ENCODE data around the gene USP17L13. TPM values are rescaled to one million over a fixed set of nuclear protein-coding genes. Genes with fewer than 3 reads are reported as not detected.
"Not testable (repeated sequence)": the region's sequence is repeated elsewhere in the genome, so short reads cannot be mapped to it uniquely, and the experiment has no call there.

Gene USP17L13, protein sequence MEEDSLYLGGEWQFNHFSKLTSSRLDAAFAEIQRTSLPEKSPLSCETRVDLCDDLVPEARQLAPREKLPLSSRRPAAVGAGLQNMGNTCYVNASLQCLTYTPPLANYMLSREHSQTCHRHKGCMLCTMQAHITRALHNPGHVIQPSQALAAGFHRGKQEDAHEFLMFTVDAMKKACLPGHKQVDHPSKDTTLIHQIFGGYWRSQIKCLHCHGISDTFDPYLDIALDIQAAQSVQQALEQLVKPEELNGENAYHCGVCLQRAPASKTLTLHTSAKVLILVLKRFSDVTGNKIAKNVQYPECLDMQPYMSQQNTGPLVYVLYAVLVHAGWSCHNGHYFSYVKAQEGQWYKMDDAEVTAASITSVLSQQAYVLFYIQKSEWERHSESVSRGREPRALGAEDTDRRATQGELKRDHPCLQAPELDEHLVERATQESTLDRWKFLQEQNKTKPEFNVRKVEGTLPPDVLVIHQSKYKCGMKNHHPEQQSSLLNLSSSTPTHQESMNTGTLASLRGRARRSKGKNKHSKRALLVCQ
- not detected for polyA plus RNA-seq

GRCh38 chr4:9224596-9224995, at the start of gene USP17L13:
USP17L13 (plus strand) TSS chr4:9224896; CDS start chr4:9224896, 0 bp downstream.
- H3K27me3 Mint-ChIP-seq (ENCODE audit: low read depth in 3 of 3); H3K36me3 Mint-ChIP-seq; H3K4me3 Mint-ChIP-seq; H3K27ac Mint-ChIP-seq; DNase-seq; H3K4me1 Mint-ChIP-seq; H3K9me3 Mint-ChIP-seq: not testable (repeated sequence)

DNA sequence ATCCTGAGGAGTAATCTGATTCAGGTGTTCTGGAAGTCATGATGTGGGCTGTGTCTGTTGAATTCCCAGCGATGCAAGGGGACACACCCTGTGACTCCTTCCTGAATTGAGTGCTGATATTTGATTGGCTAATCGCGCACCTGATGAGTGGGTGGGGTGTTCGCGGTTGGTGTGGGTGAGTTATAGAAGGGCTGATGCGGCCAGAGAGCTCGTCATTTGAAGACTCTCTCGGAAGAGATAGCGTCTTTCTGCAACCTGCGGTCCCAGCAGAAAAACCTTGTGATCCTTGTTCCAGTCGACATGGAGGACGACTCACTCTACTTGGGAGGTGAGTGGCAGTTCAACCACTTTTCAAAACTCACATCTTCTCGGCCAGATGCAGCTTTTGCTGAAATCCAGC, 14.3 kb upstream of the USP17L13 start, which contains the start of gene USP17L10:
USP17L10 (plus strand) TSS at position 301 of the 400 bp plus-strand sequence; CDS start at position 301, 0 bp downstream.
- not testable (repeated sequence) for H3K27me3 Mint-ChIP-seq (ENCODE audit: low read depth in 3 of 3); H3K4me1 Mint-ChIP-seq; H3K4me3 Mint-ChIP-seq; H3K36me3 Mint-ChIP-seq; H3K9me3 Mint-ChIP-seq; DNase-seq; H3K27ac Mint-ChIP-seq

DNA sequence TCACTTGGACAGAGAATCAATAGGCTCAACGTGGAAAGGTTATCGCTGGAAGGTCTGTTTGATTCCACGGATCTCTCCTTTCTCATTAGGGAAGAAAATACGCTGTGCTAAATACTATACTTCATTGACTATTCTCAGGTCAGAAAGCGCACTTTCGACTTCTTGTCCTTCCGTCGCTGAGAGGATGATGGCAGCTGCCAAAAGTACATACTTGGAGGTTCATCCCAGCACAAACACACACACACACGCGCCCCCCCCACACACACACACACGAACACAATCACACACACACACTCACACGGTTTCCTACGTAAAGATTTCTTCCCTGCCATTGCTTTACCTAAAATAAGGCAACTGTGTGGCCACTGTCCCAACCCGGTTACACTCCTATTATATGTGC, 10.0 kb upstream of the USP17L13 start:
- not testable (repeated sequence) for H3K36me3 Mint-ChIP-seq; H3K4me1 Mint-ChIP-seq; H3K4me3 Mint-ChIP-seq; H3K27me3 Mint-ChIP-seq (ENCODE audit: low read depth in 3 of 3); H3K27ac Mint-ChIP-seq; H3K9me3 Mint-ChIP-seq; DNase-seq

DNA sequence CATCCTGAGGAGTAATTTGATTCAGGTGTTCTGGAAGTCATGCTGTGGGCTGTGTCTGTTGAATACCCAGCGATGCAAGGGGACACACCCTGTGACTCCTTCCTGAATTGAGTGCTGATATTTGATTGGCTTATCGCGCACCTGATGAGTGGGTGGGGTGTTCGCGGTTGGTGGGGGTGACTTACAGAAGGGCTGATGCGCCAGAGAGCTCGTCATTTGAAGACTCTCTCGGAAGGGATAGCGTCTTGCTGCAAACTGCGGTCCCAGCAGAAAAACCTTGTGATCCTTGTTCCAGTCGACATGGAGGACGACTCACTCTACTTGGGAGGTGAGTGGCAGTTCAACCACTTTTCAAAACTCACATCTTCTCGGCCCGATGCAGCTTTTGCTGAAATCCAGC, 9.6 kb upstream of the USP17L13 start, which contains the start of gene USP17L11:
USP17L11 (plus strand) TSS at position 301 of the 400 bp plus-strand sequence; CDS start at position 301, 0 bp downstream.
- not testable (repeated sequence) for H3K4me3 Mint-ChIP-seq; H3K4me1 Mint-ChIP-seq; DNase-seq; H3K36me3 Mint-ChIP-seq; H3K27ac Mint-ChIP-seq; H3K9me3 Mint-ChIP-seq; H3K27me3 Mint-ChIP-seq (ENCODE audit: low read depth in 3 of 3)

DNA sequence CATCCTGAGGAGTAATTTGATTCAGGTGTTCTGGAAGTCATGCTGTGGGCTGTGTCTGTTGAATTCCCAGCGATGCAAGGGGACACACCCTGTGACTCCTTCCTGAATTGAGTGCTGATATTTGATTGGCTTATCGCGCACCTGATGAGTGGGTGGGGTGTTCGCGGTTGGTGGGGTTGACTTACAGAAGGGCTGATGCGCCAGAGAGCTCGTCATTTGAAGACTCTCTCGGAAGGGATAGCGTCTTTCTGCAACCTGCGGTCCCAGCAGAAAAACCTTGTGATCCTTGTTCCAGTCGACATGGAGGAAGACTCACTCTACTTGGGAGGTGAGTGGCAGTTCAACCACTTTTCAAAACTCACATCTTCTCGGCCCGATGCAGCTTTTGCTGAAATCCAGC, 4.8 kb upstream of the USP17L13 start, which contains the start of gene USP17L12:
USP17L12 (plus strand) TSS at position 301 of the 400 bp plus-strand sequence; CDS start at position 301, 0 bp downstream.
- H3K9me3 Mint-ChIP-seq; H3K27me3 Mint-ChIP-seq (ENCODE audit: low read depth in 3 of 3); DNase-seq; H3K27ac Mint-ChIP-seq; H3K36me3 Mint-ChIP-seq; H3K4me3 Mint-ChIP-seq; H3K4me1 Mint-ChIP-seq: not testable (repeated sequence)

GRCh38 chr4:9230249-9230648, 5.6 kb downstream of the USP17L13 start:
- H3K4me3 Mint-ChIP-seq; H3K27me3 Mint-ChIP-seq (ENCODE audit: low read depth in 3 of 3); H3K36me3 Mint-ChIP-seq; H3K9me3 Mint-ChIP-seq; H3K4me1 Mint-ChIP-seq; DNase-seq; H3K27ac Mint-ChIP-seq: not testable (repeated sequence)

GRCh38 chr4:9234085-9234484, 9.4 kb downstream of the USP17L13 start, which contains the start of gene USP17L15:
USP17L15 (plus strand) TSS chr4:9234385; CDS start chr4:9234385, 0 bp downstream.
- H3K27ac Mint-ChIP-seq; H3K27me3 Mint-ChIP-seq (ENCODE audit: low read depth in 3 of 3); H3K4me1 Mint-ChIP-seq; H3K4me3 Mint-ChIP-seq; H3K36me3 Mint-ChIP-seq; H3K9me3 Mint-ChIP-seq; DNase-seq: not testable (repeated sequence)

DNA sequence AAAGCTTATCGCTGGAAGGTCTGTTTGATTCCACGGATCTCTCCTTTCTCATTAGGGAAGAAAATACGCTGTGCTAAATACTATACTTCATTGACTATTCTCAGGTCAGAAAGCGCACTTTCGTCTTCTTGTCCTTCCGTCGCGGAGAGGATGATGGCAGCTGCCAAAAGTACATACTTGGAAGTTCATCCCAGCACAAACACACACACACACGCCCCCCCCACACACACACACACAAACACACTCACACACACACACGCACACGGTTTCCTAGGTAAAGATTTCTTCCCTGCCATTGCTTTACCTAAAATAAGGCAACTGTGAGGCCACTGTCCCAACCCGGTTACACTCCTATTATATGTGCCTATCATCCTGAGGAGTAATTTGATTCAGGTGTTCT, 13.8 kb downstream of the USP17L13 start:
- H3K36me3 Mint-ChIP-seq; H3K9me3 Mint-ChIP-seq; DNase-seq; H3K27ac Mint-ChIP-seq; H3K27me3 Mint-ChIP-seq (ENCODE audit: low read depth in 3 of 3); H3K4me1 Mint-ChIP-seq; H3K4me3 Mint-ChIP-seq: not testable (repeated sequence)

DNA sequence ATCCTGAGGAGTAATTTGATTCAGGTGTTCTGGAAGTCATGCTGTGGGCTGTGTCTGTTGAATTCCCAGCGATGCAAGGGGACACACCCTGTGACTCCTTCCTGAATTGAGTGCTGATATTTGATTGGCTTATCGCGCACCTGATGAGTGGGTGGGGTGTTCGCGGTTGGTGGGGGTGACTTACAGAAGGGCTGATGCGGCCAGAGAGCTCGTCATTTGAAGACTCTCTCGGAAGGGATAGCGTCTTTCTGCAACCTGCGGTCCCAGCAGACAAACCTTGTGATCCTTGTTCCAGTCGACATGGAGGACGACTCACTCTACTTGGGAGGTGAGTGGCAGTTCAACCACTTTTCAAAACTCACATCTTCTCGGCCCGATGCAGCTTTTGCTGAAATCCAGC, 18.9 kb downstream of the USP17L13 start, which contains the start of gene USP17L17:
USP17L17 (plus strand) TSS at position 301 of the 400 bp plus-strand sequence; CDS start at position 301, 0 bp downstream.
- DNase-seq; H3K4me3 Mint-ChIP-seq; H3K27ac Mint-ChIP-seq; H3K27me3 Mint-ChIP-seq (ENCODE audit: low read depth in 3 of 3); H3K9me3 Mint-ChIP-seq; H3K4me1 Mint-ChIP-seq; H3K36me3 Mint-ChIP-seq: not testable (repeated sequence)

- H3K4me3 Mint-ChIP-seq; H3K27me3 Mint-ChIP-seq (ENCODE audit: low read depth in 3 of 3); H3K36me3 Mint-ChIP-seq; H3K27ac Mint-ChIP-seq; H3K9me3 Mint-ChIP-seq; H3K4me1 Mint-ChIP-seq; DNase-seq: not testable (repeated sequence)
Observed at GRCh38 chr4:9247953-9248680, 23.4 kb downstream of the USP17L13 start, which contains the start of gene USP17L18. USP17L18 (plus strand) TSS chr4:9248630; CDS start chr4:9248630, 0 bp downstream.

DNA sequence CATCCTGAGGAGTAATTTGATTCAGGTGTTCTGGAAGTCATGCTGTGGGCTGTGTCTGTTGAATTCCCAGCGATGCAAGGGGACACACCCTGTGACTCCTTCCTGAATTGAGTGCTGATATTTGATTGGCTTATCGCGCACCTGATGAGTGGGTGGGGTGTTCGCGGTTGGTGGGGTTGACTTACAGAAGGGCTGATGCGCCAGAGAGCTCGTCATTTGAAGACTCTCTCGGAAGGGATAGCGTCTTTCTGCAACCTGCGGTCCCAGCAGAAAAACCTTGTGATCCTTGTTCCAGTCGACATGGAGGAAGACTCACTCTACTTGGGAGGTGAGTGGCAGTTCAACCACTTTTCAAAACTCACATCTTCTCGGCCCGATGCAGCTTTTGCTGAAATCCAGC, 28.4 kb downstream of the USP17L13 start, which contains the start of gene USP17L19:
USP17L19 (plus strand) TSS at position 301 of the 400 bp plus-strand sequence; CDS start at position 301, 0 bp downstream.
- H3K36me3 Mint-ChIP-seq; H3K4me3 Mint-ChIP-seq; H3K27me3 Mint-ChIP-seq (ENCODE audit: low read depth in 3 of 3); DNase-seq; H3K27ac Mint-ChIP-seq; H3K9me3 Mint-ChIP-seq; H3K4me1 Mint-ChIP-seq: not testable (repeated sequence)

- H3K27me3 Mint-ChIP-seq (ENCODE audit: low read depth in 3 of 3) = not testable (repeated sequence)
Observed at GRCh38 chr4:9257824-9258223, 33.1 kb downstream of the USP17L13 start, which contains the start of gene USP17L20. USP17L20 (plus strand) TSS chr4:9258124; CDS start chr4:9258124, 0 bp downstream.

DNA sequence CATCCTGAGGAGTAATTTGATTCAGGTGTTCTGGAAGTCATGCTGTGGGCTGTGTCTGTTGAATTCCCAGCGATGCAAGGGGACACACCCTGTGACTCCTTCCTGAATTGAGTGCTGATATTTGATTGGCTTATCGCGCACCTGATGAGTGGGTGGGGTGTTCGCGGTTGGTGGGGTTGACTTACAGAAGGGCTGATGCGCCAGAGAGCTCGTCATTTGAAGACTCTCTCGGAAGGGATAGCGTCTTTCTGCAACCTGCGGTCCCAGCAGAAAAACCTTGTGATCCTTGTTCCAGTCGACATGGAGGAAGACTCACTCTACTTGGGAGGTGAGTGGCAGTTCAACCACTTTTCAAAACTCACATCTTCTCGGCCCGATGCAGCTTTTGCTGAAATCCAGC, 37.9 kb downstream of the USP17L13 start, which contains the start of gene USP17L21:
USP17L21 (plus strand) TSS at position 301 of the 400 bp plus-strand sequence; CDS start at position 301, 0 bp downstream.
- not testable (repeated sequence) for H3K27ac Mint-ChIP-seq; H3K36me3 Mint-ChIP-seq; H3K27me3 Mint-ChIP-seq (ENCODE audit: low read depth in 3 of 3); H3K4me1 Mint-ChIP-seq; DNase-seq; H3K4me3 Mint-ChIP-seq; H3K9me3 Mint-ChIP-seq

More at GRCh38 chr4:9257824-9258223, 33.1 kb downstream of the USP17L13 start, which contains the start of gene USP17L20:
- H3K9me3 Mint-ChIP-seq, DNase-seq, H3K4me1 Mint-ChIP-seq, H3K27ac Mint-ChIP-seq, H3K4me3 Mint-ChIP-seq, H3K36me3 Mint-ChIP-seq: not testable (repeated sequence)

Measured in immature natural killer cell (primary cell).